GM19238 (cell line): ENCODE measurements around the gene SEC61A2.
"Not testable (repeated sequence)": the region's sequence is repeated elsewhere in the genome, so short reads cannot be mapped to it uniquely, and the experiment has no call there.

Source experiments
- DNase-seq: peaks from one replicate; pipeline ENCODE4 v3.0.0; 2011; ENCODE audit warnings: low spot score; ENCODE audit not compliant: insufficient read length

Gene SEC61A2

GRCh38 chr10:12129222-12130111, at the start of gene SEC61A2:
TSS of gene SEC61A2 (plus strand) at chr10:12129677. CDS start at chr10:12129788, 111 bp downstream.
- peak; percentile 99 for DNase-seq

- DNase-seq: no peak
Observed at GRCh38 chr10:12081470-12081869, 48.0 kb upstream of the SEC61A2 start.

DNA sequence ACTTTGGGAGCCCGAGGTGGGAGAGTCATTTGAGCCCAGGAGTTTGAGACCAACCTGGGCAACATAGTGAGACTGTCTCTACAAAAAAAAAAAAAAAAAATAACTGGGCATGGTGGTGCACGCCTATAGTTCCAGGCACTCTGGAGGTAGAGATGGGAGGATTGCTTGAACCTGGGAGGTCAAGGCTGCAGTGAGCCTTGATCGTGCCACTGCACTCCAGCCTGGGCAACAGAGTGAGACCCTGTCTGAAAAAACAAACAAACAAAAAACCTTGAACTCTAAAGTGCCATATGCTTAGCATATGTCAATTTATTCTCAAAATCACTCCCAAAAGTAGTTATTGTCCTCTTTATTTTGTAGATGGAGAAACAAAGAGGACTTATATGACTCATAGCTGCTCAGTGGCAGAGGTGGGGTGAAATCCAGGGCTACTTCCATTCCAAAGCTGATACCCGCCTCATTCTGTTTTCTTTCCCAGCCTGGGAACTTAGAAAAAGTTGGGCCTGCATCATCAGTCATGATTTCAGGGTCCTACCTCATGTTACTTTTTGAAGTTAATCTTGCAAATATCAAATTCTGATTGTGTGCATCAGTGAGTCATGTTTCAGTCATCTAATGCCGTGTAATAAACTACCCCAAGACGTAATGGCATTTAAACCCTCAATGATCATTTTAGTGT, 47.5 kb upstream of the SEC61A2 start:
- no peak for DNase-seq

DNA sequence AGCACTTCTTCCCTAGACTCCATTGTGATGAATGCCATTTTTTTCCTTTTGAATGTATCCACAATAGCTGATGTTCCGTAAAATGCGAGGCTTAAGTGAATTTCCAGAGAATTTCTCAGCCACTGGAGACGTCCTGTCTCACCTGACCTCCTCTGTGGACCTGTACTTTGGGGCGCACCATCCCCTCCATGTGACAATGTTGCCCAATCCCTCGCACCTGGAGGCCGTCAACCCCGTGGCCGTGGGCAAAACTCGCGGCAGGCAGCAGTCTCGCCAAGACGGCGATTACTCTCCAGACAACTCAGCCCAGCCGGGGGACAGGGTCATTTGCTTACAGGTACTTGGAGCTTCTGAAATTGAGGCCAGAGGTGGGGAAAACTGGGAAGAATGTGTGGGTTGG, 40.6 kb upstream of the SEC61A2 start:
- no peak for DNase-seq

DNA sequence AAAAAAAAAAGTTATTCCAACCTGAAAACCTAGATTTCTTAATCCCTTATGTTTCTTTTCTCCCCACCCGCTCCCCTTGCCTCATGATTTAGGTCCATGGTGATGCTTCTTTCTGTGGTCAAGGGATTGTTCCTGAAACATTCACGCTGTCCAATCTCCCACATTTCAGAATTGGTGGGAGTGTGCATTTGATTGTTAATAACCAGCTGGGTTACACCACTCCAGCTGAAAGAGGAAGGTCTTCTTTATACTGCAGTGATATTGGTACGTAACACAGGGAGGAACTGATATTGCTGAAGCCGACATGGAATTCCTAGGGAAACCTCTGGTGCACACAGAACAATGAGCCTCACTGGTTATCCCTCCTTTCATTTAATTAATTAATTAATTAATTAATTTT, 38.1 kb upstream of the SEC61A2 start:
- DNase-seq: no peak

DNA sequence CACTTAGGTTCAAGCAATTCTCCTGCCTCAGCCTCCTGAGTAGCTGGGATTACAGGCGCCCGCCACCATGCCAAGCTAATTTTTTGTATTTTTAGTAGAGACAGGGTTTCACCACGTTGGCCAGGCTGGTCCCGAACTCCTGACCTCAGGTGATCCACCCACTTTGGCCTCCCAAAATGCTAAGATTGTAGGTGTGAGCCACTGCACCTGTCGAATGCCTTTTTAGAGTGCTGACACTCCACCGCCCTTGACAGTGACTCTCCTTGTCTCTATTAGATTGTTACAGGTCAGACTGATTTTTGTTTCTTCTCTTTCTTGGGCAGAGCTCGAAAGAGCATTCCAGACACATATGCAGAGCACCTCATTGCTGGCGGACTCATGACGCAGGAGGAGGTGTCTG, 32.1 kb upstream of the SEC61A2 start:
- DNase-seq: not testable (repeated sequence)

GRCh38 chr10:12097791-12098190, 31.7 kb upstream of the SEC61A2 start:
- no peak for DNase-seq

DNA sequence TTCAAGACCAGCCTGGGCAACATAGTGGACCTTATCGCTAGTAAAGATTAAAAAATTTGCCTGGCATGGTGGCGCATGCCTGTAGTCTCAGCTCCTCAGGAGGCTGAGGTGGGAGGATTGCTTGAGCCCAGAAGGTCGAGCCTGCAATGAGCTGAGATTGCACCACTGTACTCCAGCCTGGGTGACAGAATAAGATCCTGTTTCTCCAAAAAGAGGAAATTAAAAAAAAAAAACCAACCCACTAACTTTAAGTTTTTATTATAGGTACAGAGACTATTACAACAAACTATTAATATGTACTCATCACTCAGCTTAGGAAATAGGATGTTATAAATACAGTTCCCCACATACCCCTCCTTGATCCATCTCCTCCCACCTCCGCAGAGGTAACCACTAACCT, 30.5 kb upstream of the SEC61A2 start:
- no peak for DNase-seq

GRCh38 chr10:12103802-12104201, 25.7 kb upstream of the SEC61A2 start:
- no peak for DNase-seq

GRCh38 chr10:12107781-12108180, 21.7 kb upstream of the SEC61A2 start:
- no peak for DNase-seq

DNA sequence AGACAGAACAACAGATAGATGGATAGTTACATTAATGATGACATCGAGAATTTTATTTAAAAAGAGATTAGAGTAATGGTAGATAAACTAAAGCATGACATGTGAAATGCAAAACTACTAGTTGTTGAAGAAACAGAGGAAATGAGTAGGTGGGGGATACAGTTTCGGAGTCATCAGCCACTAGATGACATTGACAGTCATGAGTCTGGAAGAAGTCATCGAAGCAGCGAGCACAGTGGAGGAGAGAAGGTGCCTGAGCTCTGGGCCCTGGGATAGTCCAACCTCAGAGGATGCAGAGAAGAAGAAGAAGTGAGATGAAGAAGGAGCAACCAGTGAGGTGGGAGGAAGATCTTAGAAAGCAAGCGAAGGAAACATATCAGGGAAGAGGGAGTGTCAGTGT, 20.2 kb upstream of the SEC61A2 start:
- DNase-seq: no peak

- no peak for DNase-seq
Observed at GRCh38 chr10:12111528-12111927, 17.9 kb upstream of the SEC61A2 start.

DNA sequence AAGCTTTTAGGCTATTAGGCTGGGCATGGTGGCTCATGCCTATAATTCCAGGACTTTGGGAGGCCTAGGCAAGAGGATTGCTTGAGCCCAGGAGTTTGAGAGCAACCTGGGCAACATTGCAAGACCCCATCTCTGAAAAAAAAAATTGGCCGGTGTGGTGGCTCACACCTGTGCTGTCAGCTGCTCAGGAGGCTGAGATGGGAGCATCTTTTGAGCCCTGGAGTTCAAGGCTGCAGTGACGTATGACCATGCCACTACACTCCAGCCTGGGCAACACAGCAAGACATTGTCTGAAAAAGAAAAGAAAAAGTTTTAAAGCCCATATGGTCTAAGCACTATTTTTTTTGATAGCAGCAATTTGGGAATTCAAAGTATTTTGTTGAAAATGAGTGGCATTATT, 15.8 kb upstream of the SEC61A2 start:
- DNase-seq: no peak

DNA sequence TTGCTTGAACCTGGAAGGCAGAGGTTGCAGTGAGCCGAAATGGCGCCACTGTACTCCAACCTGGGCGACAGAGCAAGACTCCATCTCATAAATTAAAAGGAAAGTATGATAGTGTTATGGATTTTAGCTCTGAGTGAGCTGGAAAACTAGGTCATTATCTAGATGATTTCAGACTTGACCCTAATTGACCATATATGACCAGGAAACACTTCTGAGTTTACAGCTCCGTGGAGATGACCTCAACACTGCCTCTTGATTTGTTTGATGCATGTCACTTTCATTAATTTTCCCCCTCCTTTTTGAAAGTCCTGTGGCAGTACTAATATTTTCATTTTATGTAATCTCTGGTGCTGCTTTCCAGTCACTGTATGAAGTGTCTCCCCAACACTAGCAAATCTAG, 7.8 kb upstream of the SEC61A2 start:
- DNase-seq: no peak

GRCh38 chr10:12130237-12130872, 878 bp downstream of the SEC61A2 start:
- peak; percentile 37 for DNase-seq

- no peak for DNase-seq
Observed at GRCh38 chr10:12135631-12136030, 6.2 kb downstream of the SEC61A2 start.

DNA sequence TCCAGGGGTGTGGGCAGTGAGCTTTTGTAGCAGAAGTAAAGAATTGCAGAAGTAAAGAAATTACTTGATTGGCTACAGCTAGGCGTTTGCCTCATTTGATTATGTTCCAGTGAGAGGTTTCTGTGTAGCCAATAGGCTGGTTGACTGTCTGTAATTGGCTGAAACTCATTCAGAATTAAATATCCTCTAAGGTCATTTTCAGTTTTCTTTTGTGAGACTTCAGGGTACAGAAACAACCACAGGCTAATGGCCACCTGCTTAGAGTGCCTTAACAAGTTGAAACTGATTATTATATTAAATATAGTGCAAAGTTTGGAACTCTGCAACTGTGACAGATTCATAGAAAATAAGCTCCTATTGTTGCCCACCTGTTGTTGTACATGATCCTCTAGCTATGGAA, 10.6 kb downstream of the SEC61A2 start:
- no peak for DNase-seq

DNA sequence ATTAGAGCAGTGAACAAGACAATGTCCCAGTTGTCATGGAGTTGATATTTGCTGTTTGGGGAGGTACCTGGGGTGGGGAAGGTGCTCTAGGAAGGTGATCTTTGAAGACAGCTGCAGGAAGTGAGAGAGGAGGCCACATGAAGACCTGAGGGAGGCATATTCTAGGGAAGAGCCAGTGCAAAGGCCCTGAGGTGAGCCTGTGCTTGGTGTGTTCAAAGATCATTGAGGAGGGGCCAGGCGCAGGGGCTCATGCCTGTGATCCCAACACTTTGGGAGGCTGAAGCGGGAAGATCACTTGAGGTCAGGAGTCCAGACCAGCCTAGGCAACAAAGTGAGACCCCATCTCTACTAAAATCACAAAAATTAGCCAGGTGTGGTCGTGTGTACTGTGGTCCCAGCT, 15.1 kb downstream of the SEC61A2 start:
- no peak for DNase-seq

- DNase-seq: no peak
Observed at GRCh38 chr10:12150163-12150562, 20.7 kb downstream of the SEC61A2 start.

DNA sequence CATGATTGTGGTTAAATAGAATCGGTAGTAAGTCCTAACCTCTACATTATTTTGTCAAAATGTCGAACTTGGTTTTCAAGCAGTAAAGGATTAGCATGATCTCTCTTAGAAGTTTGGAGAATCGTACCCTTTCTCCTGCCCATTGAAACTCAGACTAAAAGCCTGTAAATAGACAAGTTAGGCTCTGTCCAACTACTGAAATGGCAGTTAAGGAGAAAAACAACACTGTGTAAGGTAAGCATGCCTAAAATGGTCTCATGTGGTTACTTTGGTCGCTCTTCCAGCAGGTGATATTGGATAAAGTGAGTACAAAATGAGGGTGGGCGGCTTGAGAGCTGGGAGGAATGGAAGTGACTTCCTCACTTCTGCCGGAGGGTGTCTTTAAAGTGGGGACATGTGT, 25.0 kb downstream of the SEC61A2 start:
- no peak for DNase-seq

GRCh38 chr10:12156367-12157123, 27.1 kb downstream of the SEC61A2 start:
- no peak for DNase-seq

DNA sequence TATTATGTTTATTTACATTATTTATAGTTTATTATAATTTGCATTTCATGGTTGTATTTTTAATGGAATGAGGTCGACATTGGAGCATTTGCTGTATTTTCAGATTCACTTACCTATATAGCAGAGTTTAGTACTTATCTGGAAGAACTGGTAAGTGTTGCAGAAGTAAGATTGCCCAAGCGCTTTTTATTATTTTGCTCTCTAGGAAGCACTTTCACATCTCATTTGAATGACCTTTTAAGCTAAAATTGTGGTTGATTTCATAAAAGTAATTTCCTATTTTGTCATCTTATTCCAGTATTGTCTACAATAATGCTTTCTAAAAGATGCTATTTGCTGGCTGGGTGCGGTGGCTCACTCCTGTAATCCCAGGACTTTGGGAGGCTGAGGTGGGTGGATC, 28.6 kb downstream of the SEC61A2 start:
- DNase-seq: no peak
